ENCODE measurements around the gene MINDY4. TPM values are rescaled to one million over a fixed set of nuclear protein-coding genes. Genes with fewer than 3 reads are reported as not detected.

MINDY4 gene
- total RNA-seq, 4 donors from 2014 or later = 4.6 to 14.1 (median 6.8) TPM

DNA sequence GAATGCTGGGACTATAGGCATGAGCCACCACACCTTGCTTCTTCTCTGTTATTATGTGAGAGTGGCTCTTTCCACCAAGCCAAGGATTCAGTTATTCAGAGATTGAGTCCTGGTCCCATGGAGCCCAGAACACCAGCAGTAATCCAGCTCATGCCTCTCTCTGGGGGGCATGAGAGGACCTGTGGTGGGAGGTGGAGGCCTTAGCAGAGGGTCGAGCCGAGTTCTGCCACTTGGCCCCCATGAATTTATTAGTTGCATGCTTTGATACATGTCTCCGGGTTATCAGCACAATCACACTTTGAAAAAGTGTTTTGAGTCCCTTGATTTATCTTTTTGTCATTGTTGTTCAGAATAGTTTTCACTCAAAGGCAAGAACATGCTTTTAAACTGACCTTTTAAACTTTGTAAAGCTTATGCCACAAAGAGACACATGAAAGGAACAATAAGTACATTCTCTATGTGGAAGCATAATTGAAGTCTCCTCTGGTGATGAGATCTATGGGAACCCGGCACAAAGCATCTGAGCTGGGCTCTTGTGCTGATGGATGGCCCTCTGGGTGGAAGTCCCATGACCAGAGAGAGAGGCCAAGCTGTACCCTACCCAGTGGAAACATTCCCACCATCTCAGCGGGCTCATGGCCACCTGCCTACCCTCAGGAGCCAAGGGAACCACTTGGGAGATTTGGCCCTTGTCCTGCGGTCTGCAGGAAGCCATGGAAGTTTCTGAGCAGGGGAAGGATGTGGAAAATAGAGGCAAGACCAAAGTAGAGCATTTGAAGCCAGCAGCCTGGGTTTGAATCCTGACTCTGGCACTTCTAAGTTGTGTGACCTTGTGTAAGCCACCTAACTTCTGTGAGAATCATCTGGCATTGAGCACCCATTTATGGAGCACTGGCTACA lies 53.9 kb downstream of the MINDY4 start:
- Histone ChIP-seq H3K36me3 (no peaks in the 10 kb centered on the region), H3K4me3 (no peak overlapping the region), H3K27me3 (no peaks in the 10 kb centered on the region), H3K4me1 (no peaks in the 10 kb centered on the region), H3K9me3 (no peaks in the 10 kb centered on the region), H3K27ac (no peak overlapping the region)
- no peak for DNase-seq
- intact Hi-C loops (cut with DNase I; ENCODE audit: low total_unique reads) (no loop called here), in situ Hi-C loops (cut with MboI; ENCODE audit: low pct_ligation_motif_present in 1 of 4, low pct_unique_long_range_greater_than_20kb in 1 of 4, low sequenced_read_pairs in 3 of 4) (loop anchor here in 1 of 4 donors (25.0 kb wide), 1 partner anchor 287 kb away; no protein-coding TSS in a partner anchor)
- TF ChIP-seq POLR2A (IDR thresholded peaks at IDR 0.05) (no peak), POLR2AphosphoS5 (IDR thresholded peaks at IDR 0.05) (no peak), EP300 (IDR thresholded peaks at IDR 0.05; ENCODE audit: low read depth) (no peak)
- TF ChIP-seq, protein P1, sequence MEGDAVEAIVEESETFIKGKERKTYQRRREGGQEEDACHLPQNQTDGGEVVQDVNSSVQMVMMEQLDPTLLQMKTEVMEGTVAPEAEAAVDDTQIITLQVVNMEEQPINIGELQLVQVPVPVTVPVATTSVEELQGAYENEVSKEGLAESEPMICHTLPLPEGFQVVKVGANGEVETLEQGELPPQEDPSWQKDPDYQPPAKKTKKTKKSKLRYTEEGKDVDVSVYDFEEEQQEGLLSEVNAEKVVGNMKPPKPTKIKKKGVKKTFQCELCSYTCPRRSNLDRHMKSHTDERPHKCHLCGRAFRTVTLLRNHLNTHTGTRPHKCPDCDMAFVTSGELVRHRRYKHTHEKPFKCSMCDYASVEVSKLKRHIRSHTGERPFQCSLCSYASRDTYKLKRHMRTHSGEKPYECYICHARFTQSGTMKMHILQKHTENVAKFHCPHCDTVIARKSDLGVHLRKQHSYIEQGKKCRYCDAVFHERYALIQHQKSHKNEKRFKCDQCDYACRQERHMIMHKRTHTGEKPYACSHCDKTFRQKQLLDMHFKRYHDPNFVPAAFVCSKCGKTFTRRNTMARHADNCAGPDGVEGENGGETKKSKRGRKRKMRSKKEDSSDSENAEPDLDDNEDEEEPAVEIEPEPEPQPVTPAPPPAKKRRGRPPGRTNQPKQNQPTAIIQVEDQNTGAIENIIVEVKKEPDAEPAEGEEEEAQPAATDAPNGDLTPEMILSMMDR (IDR thresholded peaks at IDR 0.05) = no peak
- 85 to 95% methylated on average over 4 to 6 of the region's 6 CpGs for WGBS, 2 donors (ENCODE audit: low coverage in 1 of 2)

DNA sequence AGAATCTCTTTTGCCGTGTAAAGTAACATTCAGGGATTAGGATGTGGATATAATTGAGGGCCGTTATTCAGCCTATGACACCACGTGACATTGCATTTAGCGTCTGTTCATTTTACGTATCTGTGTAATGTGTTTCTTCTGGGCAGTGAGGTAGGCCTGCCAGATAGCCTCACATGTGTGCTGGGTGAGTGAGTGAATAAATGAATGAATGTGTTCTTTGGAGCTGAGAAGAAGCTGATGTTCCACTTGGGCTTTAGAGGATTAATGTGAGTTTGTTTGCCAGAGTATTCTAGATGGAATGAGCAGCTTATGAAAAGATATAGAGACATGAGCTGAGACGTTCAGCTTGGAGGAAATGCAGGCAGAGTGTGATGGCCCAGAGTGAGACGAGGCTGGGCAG lies 55.0 kb downstream of the MINDY4 start:
- WGBS, 2 donors (ENCODE audit: low coverage in 1 of 2) = 88 to 96% methylated on average over 7 of the region's 7 CpGs
- no peak for DNase-seq
- no peak overlapping the region for H3K27ac ChIP-seq
- no peaks in the 10 kb centered on the region for H3K9me3 ChIP-seq
- TF ChIP-seq, protein P1 (IDR thresholded peaks at IDR 0.05) = no peak
- TF ChIP-seq EP300 (IDR thresholded peaks at IDR 0.05; ENCODE audit: low read depth) = no peak
- no peak for TF ChIP-seq POLR2A (IDR thresholded peaks at IDR 0.05)
- TF ChIP-seq POLR2AphosphoS5 (IDR thresholded peaks at IDR 0.05) = no peak
- in situ Hi-C loops (cut with MboI; ENCODE audit: low pct_ligation_motif_present in 1 of 4, low pct_unique_long_range_greater_than_20kb in 1 of 4, low sequenced_read_pairs in 3 of 4) = no loop called here
- intact Hi-C loops (cut with DNase I; ENCODE audit: low total_unique reads) = no loop called here
- no peaks in the 10 kb centered on the region for H3K36me3 ChIP-seq
- no peaks in the 10 kb centered on the region for H3K27me3 ChIP-seq
- H3K4me3 ChIP-seq = no peak overlapping the region
- no peaks in the 10 kb centered on the region for H3K4me1 ChIP-seq

DNA sequence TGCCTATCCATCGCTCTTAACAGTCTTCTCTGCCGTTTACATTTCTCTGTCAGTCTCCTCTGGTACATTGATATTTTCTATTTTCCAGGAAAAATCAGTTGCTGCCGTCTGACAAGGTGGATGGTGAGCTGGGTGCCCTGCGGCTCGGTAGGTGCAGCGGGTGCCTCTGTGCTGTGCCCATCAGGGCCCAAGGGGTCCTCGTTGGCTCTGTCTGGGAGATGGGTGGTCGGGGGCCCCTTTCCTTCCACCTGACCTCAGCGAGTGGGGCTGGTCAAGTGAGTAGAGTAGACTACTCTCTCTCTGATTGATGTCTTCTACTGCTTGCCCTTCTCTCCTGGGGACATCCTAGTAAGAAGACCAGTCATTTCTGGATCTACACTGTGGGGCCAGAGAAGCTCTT lies 57.4 kb downstream of the MINDY4 start:
- DNase-seq = no peak
- Histone ChIP-seq H3K9me3 (no peaks in the 10 kb centered on the region), H3K27me3 (no peaks in the 10 kb centered on the region), H3K4me3 (no peak overlapping the region), H3K4me1 (no peaks in the 10 kb centered on the region), H3K27ac (no peak overlapping the region), H3K36me3 (no peaks in the 10 kb centered on the region)
- in situ Hi-C loops (cut with MboI; ENCODE audit: low pct_ligation_motif_present in 1 of 4, low pct_unique_long_range_greater_than_20kb in 1 of 4, low sequenced_read_pairs in 3 of 4) (no loop called here), intact Hi-C loops (cut with DNase I; ENCODE audit: low total_unique reads) (no loop called here)
- TF ChIP-seq EP300 (IDR thresholded peaks at IDR 0.05; ENCODE audit: low read depth) = no peak
- 93% methylated on average over 9 of the region's 9 CpGs; no CpG with 5 or more reads in 1 of the 2 donors for WGBS, 2 donors (ENCODE audit: low coverage in 1 of 2)

DNA sequence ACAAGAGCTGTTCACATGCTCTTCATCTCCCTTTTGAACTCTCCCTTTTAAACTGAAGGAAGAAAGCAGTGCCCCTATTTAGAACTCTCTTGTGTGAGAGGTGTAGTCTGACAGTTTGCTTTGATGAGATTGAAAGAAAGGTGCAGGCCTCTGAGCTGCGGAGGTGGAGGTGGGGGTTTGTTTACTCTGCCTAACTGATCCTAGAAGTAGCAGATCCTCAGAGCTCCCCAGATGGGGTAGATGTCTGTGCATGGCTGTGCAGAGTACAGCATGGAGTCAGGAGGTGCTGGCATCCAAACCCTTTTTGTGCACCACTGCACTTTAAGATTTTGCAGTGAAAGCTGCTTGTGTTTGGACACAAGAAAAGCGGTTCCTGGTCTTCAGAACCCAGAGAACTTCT lies 58.3 kb downstream of the MINDY4 start:
- Histone ChIP-seq H3K4me3 (no peak overlapping the region), H3K27ac (no peak overlapping the region), H3K27me3 (no peaks in the 10 kb centered on the region), H3K36me3 (peaks cover 0 to 3% (median 0%) of the 10 kb centered on the region in 4 donors), H3K9me3 (peaks cover 7% of the 10 kb centered on the region in 2 donors), H3K4me1 (no peaks in the 10 kb centered on the region)
- intact Hi-C loops (cut with DNase I; ENCODE audit: low total_unique reads) = no loop called here
- in situ Hi-C loops (cut with MboI; ENCODE audit: low pct_ligation_motif_present in 1 of 4, low pct_unique_long_range_greater_than_20kb in 1 of 4, low sequenced_read_pairs in 3 of 4) = no loop called here
- TF ChIP-seq EP300 (IDR thresholded peaks at IDR 0.05; ENCODE audit: low read depth) (no peak), POLR2AphosphoS5 (IDR thresholded peaks at IDR 0.05) (no peak), POLR2A (IDR thresholded peaks at IDR 0.05) (no peak)
- TF ChIP-seq, protein P1 (IDR thresholded peaks at IDR 0.05) = no peak
- WGBS, 2 donors (ENCODE audit: low coverage in 1 of 2) = 60 to 79% methylated on average over 1 to 2 of the region's 2 CpGs
- DNase-seq = no peak

Measured in transverse colon (tissue), 4 donors.